ENCODE data around the gene FSHB.
"Not testable (repeated sequence)": the region's sequence is repeated elsewhere in the genome, so short reads cannot be mapped to it uniquely, and the experiment has no call there.

The FSHB gene

DNA sequence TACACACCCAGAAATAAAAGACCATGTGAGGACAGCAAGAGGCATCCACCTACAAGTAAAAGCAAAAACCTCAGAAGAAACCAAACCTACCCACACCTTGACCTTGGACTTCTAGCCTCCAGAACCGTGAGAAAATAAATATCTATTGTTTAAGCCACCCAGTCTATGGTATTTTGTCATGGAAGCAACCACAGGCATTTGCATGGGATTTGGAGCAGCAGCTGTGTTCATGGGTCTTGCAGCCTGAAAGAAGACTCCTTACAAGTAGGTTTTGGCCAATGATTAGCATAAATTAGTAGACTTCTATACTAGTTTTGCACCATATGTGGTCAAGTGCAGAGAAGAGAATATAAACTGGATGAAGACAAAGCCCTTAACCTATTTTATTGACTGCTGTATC lies 27.9 kb downstream of the FSHB start:
- TF ChIP-seq, protein P1, sequence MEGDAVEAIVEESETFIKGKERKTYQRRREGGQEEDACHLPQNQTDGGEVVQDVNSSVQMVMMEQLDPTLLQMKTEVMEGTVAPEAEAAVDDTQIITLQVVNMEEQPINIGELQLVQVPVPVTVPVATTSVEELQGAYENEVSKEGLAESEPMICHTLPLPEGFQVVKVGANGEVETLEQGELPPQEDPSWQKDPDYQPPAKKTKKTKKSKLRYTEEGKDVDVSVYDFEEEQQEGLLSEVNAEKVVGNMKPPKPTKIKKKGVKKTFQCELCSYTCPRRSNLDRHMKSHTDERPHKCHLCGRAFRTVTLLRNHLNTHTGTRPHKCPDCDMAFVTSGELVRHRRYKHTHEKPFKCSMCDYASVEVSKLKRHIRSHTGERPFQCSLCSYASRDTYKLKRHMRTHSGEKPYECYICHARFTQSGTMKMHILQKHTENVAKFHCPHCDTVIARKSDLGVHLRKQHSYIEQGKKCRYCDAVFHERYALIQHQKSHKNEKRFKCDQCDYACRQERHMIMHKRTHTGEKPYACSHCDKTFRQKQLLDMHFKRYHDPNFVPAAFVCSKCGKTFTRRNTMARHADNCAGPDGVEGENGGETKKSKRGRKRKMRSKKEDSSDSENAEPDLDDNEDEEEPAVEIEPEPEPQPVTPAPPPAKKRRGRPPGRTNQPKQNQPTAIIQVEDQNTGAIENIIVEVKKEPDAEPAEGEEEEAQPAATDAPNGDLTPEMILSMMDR (IDR thresholded peaks at IDR 0.05; ENCODE audit: borderline replicate concordance, control extremely low read depth, extremely low read depth, insufficient read depth, missing control alignments) = no peak
- no peak for DNase-seq (ENCODE audit: low spot score)
- in situ Hi-C loops (cut with MboI; ENCODE audit: low sequenced_read_pairs, unreplicated experiment) = no loop called here

GRCh38 chr11:30260813-30261212 lies 30.0 kb downstream of the FSHB start:
- in situ Hi-C loops (cut with MboI; ENCODE audit: low sequenced_read_pairs, unreplicated experiment) = no loop called here
- TF ChIP-seq, protein P1 (IDR thresholded peaks at IDR 0.05; ENCODE audit: borderline replicate concordance, control extremely low read depth, extremely low read depth, insufficient read depth, missing control alignments) = no peak
- DNase-seq (ENCODE audit: low spot score) = no peak

- in situ Hi-C loops (cut with MboI; ENCODE audit: low sequenced_read_pairs, unreplicated experiment) = no loop called here
- TF ChIP-seq, protein P1 (IDR thresholded peaks at IDR 0.05; ENCODE audit: borderline replicate concordance, control extremely low read depth, extremely low read depth, insufficient read depth, missing control alignments) = no peak
- no peak for DNase-seq (ENCODE audit: low spot score)
These were observed 31.0 kb downstream of the FSHB start for GRCh38 chr11:30261821-30262220.

- in situ Hi-C loops (cut with MboI; ENCODE audit: low sequenced_read_pairs, unreplicated experiment); DNase-seq (ENCODE audit: low spot score): not testable (repeated sequence)
These were observed 37.8 kb downstream of the FSHB start for GRCh38 chr11:30268638-30269037.

GRCh38 chr11:30270671-30271070 lies 39.9 kb downstream of the FSHB start:
- DNase-seq (ENCODE audit: low spot score) = no peak
- in situ Hi-C loops (cut with MboI; ENCODE audit: low sequenced_read_pairs, unreplicated experiment) = no loop called here
- TF ChIP-seq, protein P1 (IDR thresholded peaks at IDR 0.05; ENCODE audit: borderline replicate concordance, control extremely low read depth, extremely low read depth, insufficient read depth, missing control alignments) = no peak

DNA sequence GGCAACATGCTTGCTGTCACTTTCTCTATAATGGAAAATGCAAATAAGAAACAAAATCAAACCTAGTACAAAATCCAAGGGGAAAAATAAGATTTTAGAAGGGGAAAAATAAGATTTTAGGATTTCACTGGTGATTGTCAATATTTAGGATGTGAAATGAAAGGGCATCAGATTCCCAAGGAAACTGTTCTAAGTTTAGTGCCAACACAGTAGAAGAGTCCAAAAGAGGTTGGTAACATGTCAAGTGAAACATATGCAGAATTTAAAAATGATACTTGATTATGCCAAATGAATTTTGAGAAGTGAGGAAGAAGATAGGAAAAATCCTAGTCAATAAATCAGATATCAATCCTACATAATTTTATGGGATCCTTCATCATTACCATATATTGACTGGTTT lies 46.4 kb downstream of the FSHB start:
- in situ Hi-C loops (cut with MboI; ENCODE audit: low sequenced_read_pairs, unreplicated experiment) = no loop called here
- DNase-seq (ENCODE audit: low spot score) = no peak
- TF ChIP-seq, protein P1 (IDR thresholded peaks at IDR 0.05; ENCODE audit: borderline replicate concordance, control extremely low read depth, extremely low read depth, insufficient read depth, missing control alignments) = no peak

DNA sequence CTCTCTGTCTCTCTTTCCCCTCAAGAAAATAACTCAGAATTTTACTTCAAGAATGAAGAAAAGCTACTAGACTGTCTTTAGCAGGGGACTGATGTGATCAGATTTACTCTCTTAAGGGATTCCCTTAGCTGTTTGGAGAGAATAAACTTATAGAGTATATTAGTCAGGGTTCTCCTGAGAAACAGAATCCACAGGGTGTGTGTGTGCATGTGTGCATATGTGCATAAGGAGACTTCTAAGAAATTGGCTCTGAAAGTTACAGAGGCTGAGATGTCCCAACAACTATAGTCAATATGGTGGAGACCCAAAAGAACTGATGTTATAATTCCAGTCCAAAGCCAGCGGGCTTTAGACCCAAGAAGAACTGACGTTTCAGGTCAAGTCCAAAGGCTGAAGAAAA lies 49.0 kb downstream of the FSHB start:
- in situ Hi-C loops (cut with MboI; ENCODE audit: low sequenced_read_pairs, unreplicated experiment) = no loop called here
- TF ChIP-seq, protein P1 (IDR thresholded peaks at IDR 0.05; ENCODE audit: borderline replicate concordance, control extremely low read depth, extremely low read depth, insufficient read depth, missing control alignments) = no peak

More for the DNA sequence above, 49.0 kb downstream of the FSHB start:
- DNase-seq (ENCODE audit: low spot score) = no peak

All from GM13976 (cell line).